ENCODE data around the gene LZTS2. TPM values are rescaled to one million over a fixed set of nuclear protein-coding genes. Genes with fewer than 3 reads are reported as not detected.

Gene LZTS2
- total and polyA plus RNA-seq, 10 of the 15 experiments (the other 5 are each of a cell fraction or from before 2014, with no cell fraction given) = 0.08 to 13.4 (median 7.2) TPM

DNA sequence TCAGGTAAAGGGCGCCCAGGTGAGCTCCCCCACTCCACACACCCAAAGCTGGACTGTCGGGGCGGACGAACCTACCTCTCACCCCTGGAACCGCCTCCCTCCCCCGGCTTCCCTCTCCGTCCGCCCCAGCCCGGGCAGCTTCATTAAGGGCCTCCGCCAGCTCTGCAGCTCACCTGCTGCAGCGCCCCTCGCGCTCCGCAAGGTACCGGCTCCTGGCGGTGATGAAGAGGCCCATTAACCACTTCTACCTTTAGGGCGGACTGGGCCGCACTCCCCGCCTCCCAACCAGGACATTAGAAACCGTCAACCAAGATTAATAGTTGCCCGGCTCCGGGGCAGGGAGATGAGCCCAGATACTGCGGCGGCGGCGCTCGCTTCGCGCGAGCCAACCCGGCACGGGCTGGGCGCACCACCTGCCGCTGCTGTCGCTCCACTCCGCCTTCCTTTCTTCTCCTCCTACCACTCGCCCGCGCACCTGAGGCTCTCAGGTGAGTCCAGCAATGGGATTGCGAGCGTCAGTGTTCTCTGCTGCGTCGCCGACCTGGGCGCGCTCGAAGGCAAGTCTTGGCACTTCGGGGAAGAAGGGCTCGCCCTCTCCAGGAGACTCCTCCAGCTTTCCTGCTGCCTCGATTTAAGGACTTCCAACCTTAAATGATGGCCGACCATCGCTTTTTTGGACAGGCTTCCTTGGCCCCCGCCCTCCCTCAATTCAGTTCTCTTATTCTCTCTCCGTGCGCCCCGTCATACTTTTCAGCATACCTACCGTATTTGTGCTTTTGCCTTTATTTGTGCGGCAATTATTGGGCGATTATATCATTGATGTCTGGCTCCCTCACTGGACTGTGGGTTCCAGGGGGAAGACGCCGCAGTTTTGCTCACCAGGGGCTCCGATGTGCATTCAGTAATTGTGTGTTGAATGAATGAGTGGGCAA lies 48.6 kb downstream of the LZTS2 start (continued):
- no peak for TF ChIP-seq NR2C2 (IDR thresholded peaks at IDR 0.05; ENCODE audit: borderline replicate concordance, control insufficient read depth, insufficient read length, low read depth)
- TF ChIP-seq POLR2AphosphoS5 (IDR thresholded peaks at IDR 0.05; ENCODE audit: low read length) = no peak
- no peak for TF ChIP-seq RAD51 (IDR thresholded peaks at IDR 0.05)
- no peak for TF ChIP-seq HDAC2 (IDR thresholded peaks at IDR 0.05)
- no peak for TF ChIP-seq SPI1 (IDR thresholded peaks at IDR 0.05; ENCODE audit: borderline replicate concordance, insufficient read depth, low read depth, low read length)
- TF ChIP-seq CBX5 (IDR thresholded peaks at IDR 0.05; ENCODE audit: low read depth) = no peak

DNA sequence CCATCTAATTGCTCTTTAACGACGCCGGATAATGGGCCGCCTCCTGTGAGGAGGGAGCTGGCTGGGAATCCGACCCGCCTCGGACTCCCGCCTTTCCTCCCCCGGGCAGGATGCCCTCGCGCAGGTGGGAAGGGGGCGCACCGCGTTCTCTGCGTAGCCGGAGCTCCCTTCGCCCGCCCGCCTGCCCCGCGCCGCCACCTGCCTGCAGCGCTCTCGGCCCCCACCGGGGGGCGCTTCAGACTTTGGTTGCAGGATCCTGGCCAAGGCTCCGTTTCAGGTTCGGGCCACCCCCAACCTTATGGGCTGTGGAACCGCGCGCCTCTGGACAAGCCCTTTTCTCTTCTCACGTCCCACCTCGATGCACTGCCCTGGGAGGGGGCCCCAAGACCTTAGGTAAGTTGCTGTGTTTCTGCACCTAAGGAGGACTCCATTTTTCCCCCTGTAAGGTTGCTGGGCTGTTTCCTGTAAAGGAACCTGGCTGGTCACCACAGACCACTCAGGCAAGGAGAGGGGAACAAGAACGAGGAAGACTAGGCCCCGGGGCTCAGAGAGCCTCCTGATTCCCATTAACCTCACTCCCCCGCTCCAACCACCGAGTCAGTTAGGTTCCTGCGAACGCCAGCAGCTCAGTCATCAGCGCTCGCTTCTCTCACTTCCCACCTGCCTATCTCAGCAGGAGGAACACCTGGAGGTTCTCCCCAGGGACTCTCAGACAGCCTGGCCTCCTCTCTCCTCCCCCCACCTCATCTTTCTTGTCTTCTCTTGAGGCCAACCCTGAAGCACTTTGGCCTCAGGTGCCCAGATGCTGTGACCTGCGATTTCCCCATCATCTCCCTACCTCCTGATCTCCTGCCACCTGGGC lies 50.8 kb downstream of the LZTS2 start:
- POLR2A ChIA-PET = interaction anchor here (0.9 to 3.1 kb wide), 4 partner anchors 7 to 92 kb away, joined by 3 to 30 read pairs (median 6); partner anchors contain the start of genes KAZALD1, PDZD7 and SFXN3
- in situ Hi-C loops (cut with MboI) = no loop called here
- Histone ChIP-seq H3K79me2 (ENCODE audit: control insufficient read depth, insufficient read depth, low read length) (peaks cover 4% of the 10 kb centered on the region; the same call in 1 of the 2 replicates), H3K9me3 (replicated peaks; ENCODE audit: control insufficient read depth, insufficient read depth, low read length) (no peaks in the 10 kb centered on the region), H3K4me1 (ENCODE audit: control insufficient read depth, insufficient read depth, low read length) (peaks cover 8% of the 10 kb centered on the region), H4K20me1 (ENCODE audit: control insufficient read depth, insufficient read depth) (no peaks in the 10 kb centered on the region), H3K9ac (ENCODE audit: control insufficient read depth, insufficient read depth, low read length) (no peak overlapping the region), H3K4me3 (peak overlapping the region; percentile 56; the same call in 1 of the 2 replicates), H3K27ac (ENCODE audit: control insufficient read depth, insufficient read depth) (no peak overlapping the region), H3K4me2 (ENCODE audit: control insufficient read depth, insufficient read depth) (peak overlapping the region; percentile 77), H3K27me3 (replicated peaks in 1 of 2; ENCODE audit: control insufficient read depth in 2 of 2, insufficient read depth in 2 of 2, low read length in 1 of 2) (peaks cover 0 to 1% of the 10 kb centered on the region in 2 experiments; a peak in 2 of 4 replicates), H2AFZ (ENCODE audit: control insufficient read depth, low read depth, low read length) (peak overlapping the region; percentile 88), H3K36me3 (ENCODE audit: control insufficient read depth in 2 of 2, insufficient read depth in 2 of 2, low read length in 1 of 2) (no peaks in the 10 kb centered on the region)
- peak; percentile 97 for ATAC-seq
- FAIRE-seq = no peak
- SMC1A ChIA-PET (ENCODE audit: uncharacterized antibody, unreplicated experiment) = interaction anchor here (0.6 to 4.0 kb wide), 10 partner anchors 8 to 92 kb away, joined by 3 to 30 read pairs (median 5); partner anchors contain the start of gene KAZALD1
- no peak for DNase-seq (ENCODE audit: low read depth, low spot score)
- intact Hi-C loops (cut with micrococcal nuclease; ENCODE audit: unreplicated experiment) = no loop called here
- CTCF ChIA-PET = interaction anchor here (0.5 to 24.4 kb wide), 26 partner anchors 1 to 654 kb away, joined by 3 to 885 read pairs (median 4); partner anchors contain the start of genes KAZALD1, PDZD7 and SFXN3
- 11% methylated on average over 35 of the region's 42 CpGs for WGBS (ENCODE audit: insufficient coverage, insufficient replicate concordance, low lambda C conversion rate, missing lambda C conversion rate)
- BruUV-seq (replicated peaks) = no TSS peak
- RAD21 ChIA-PET (ENCODE audit: unreplicated experiment) = interaction anchor here (1.0 to 3.4 kb wide), 11 partner anchors 8 to 92 kb away, joined by 4 to 44 read pairs (median 7); partner anchors contain the start of genes KAZALD1, PDZD7 and SFXN3
- TF ChIP-seq SUPT20H (IDR thresholded peaks at IDR 0.05; ENCODE audit: borderline replicate concordance, control insufficient read depth, low read depth, low read length) = no peak
- TF ChIP-seq HCFC1 (IDR thresholded peaks at IDR 0.05; ENCODE audit: low read length) = no peak
- TF ChIP-seq, protein P1, sequence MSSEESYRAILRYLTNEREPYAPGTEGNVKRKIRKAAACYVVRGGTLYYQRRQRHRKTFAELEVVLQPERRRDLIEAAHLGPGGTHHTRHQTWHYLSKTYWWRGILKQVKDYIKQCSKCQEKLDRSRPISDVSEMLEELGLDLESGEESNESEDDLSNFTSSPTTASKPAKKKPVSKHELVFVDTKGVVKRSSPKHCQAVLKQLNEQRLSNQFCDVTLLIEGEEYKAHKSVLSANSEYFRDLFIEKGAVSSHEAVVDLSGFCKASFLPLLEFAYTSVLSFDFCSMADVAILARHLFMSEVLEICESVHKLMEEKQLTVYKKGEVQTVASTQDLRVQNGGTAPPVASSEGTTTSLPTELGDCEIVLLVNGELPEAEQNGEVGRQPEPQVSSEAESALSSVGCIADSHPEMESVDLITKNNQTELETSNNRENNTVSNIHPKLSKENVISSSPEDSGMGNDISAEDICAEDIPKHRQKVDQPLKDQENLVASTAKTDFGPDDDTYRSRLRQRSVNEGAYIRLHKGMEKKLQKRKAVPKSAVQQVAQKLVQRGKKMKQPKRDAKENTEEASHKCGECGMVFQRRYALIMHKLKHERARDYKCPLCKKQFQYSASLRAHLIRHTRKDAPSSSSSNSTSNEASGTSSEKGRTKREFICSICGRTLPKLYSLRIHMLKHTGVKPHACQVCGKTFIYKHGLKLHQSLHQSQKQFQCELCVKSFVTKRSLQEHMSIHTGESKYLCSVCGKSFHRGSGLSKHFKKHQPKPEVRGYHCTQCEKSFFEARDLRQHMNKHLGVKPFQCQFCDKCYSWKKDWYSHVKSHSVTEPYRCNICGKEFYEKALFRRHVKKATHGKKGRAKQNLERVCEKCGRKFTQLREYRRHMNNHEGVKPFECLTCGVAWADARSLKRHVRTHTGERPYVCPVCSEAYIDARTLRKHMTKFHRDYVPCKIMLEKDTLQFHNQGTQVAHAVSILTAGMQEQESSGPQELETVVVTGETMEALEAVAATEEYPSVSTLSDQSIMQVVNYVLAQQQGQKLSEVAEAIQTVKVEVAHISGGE (CRISPR knock-in tag; IDR thresholded peaks at IDR 0.05) = no peak
- no peak for TF ChIP-seq CEBPB (IDR thresholded peaks at IDR 0.05; ENCODE audit: borderline replicate concordance in 1 of 2, low read depth in 2 of 2, low read length in 2 of 2)
- peak; percentile 26; the same call in 1 of the 2 replicates for TF ChIP-seq IKZF1 (conservative IDR thresholded peaks at IDR 0.05)
- no peak for TF ChIP-seq CHD1 (IDR thresholded peaks at IDR 0.05; ENCODE audit: low read depth, low read length)
- TF ChIP-seq EP300 (IDR thresholded peaks at IDR 0.05; ENCODE audit: borderline replicate concordance in 1 of 2, control insufficient read depth in 1 of 2, low read depth in 2 of 2, low read length in 2 of 2) = no peak
- no peak for TF ChIP-seq NBN (IDR thresholded peaks at IDR 0.05)
- TF ChIP-seq NRF1 (conservative IDR thresholded peaks at IDR 0.05; ENCODE audit: low read depth, low read length) = no peak
- TF ChIP-seq CHD2 (IDR thresholded peaks at IDR 0.05; ENCODE audit: borderline replicate concordance, low read depth, low read length) = peak; percentile 36; the same call in 1 of the 2 replicates
- TF ChIP-seq RAD51 (IDR thresholded peaks at IDR 0.05) = no peak
